ENCODE data around the gene ZNF143.

DNA sequence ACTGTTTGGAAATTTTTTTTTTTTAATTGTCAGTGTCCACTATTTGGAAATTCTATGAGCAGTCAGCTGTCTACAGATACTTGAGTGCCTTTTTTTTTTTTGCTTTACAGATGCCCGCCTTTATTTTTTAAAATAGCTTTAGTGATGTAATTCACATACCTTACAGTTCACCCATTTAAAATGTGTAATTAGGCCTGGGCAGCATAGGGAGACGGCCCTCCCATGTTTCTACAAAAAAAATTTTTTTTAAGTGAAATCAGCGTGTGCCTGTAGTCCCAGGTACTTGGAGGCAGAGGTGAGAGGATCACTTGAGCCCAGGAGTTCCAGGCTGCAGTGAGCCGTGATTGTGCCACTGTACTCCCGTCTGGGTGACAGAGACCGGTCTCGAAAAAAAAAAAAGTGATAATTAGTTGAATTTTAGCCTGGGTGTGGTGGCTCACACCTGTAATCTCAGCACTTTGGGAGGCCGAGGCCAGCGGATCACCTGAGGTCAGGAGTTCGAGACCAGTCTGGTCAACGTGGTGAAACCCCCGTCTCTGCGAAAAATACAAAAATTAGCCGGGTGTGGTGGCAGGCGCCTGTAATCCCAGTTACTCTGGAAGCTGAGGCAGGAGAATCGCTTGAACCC, 1.5 kb downstream of the ZNF143 start:
- TF ChIP-seq, protein P1, sequence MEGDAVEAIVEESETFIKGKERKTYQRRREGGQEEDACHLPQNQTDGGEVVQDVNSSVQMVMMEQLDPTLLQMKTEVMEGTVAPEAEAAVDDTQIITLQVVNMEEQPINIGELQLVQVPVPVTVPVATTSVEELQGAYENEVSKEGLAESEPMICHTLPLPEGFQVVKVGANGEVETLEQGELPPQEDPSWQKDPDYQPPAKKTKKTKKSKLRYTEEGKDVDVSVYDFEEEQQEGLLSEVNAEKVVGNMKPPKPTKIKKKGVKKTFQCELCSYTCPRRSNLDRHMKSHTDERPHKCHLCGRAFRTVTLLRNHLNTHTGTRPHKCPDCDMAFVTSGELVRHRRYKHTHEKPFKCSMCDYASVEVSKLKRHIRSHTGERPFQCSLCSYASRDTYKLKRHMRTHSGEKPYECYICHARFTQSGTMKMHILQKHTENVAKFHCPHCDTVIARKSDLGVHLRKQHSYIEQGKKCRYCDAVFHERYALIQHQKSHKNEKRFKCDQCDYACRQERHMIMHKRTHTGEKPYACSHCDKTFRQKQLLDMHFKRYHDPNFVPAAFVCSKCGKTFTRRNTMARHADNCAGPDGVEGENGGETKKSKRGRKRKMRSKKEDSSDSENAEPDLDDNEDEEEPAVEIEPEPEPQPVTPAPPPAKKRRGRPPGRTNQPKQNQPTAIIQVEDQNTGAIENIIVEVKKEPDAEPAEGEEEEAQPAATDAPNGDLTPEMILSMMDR (IDR thresholded peaks at IDR 0.05) = no peak
- no peak for TF ChIP-seq POLR2A (IDR thresholded peaks at IDR 0.05; ENCODE audit: low read depth)
